HCT116 (cell line): ENCODE measurements around the gene RALGPS1.

Experiments used
- CBX3 ChIP-seq: IDR thresholded peaks from 2 replicates; pipeline ENCODE4 v1.6.1; 2012; ENCODE audit warnings: low read depth
- CEBPB ChIP-seq: IDR thresholded peaks from 2 replicates; pipeline ENCODE4 v1.6.1; 2012; ENCODE audit warnings: low read depth
- CTCF ChIP-seq, 3 experiments: fragments of 200-600 bp in 1 of 3; sonication (generic) in 1 of 3; IDR thresholded peaks in 2 of 3; conservative IDR thresholded peaks in 1 of 3; 2 replicates each; pipeline ENCODE4 v1.5.1; 2012 to 2017; ENCODE audit warnings: low read depth in 2 of 3, low read length in 2 of 3, antibody characterized with exemption in 1 of 3, borderline replicate concordance in 1 of 3, control low read depth in 1 of 3, mild to moderate bottlenecking in 1 of 3, mixed read lengths in 1 of 3, mixed run types in 1 of 3, moderate library complexity in 1 of 3; ENCODE audit not compliant: insufficient read depth in 1 of 3
- EGR1 ChIP-seq: IDR thresholded peaks from 2 replicates; pipeline ENCODE4 v1.6.1; 2012; ENCODE audit warnings: low read depth
- EZH2 ChIP-seq: fragments of 200-600 bp; sonication (generic); IDR thresholded peaks from 2 replicates; pipeline ENCODE4 v1.6.1; 2017; ENCODE audit warnings: antibody characterized with exemption, mixed run types
- EZH2phosphoT487 ChIP-seq: fragments of 200-600 bp; IDR thresholded peaks from 2 replicates; pipeline ENCODE4 v1.6.1; 2018; ENCODE audit warnings: antibody characterized with exemption, borderline replicate concordance
- JUND ChIP-seq: IDR thresholded peaks from 2 replicates; pipeline ENCODE4 v1.6.1; 2012
- MAX ChIP-seq: IDR thresholded peaks from 2 replicates; pipeline ENCODE4 v1.6.1; 2012
- POLR2A ChIP-seq: IDR thresholded peaks from 2 replicates; pipeline ENCODE4 v1.7.0; 2011; ENCODE audit warnings: borderline replicate concordance; ENCODE audit not compliant: insufficient read depth, insufficient read length; ENCODE audit errors: extremely low read depth
- POLR2AphosphoS5 ChIP-seq: IDR thresholded peaks from 2 replicates; pipeline ENCODE4 v1.6.1; 2011; ENCODE audit warnings: mild to moderate bottlenecking, low read depth, low read length, moderate library complexity
- REST ChIP-seq: IDR thresholded peaks from 2 replicates; pipeline ENCODE4 v1.6.1; 2012; ENCODE audit warnings: low read depth
- SIN3A ChIP-seq: IDR thresholded peaks from 2 replicates; pipeline ENCODE4 v1.6.1; 2012; ENCODE audit warnings: low read depth

- TF ChIP-seq POLR2A: no peak
- no peak for TF ChIP-seq CTCF (IDR thresholded peaks at IDR 0.05 in 2 of 3, conservative IDR thresholded peaks at IDR 0.05 in 1 of 3; ENCODE audit: borderline replicate concordance in 1 of 3, insufficient read depth in 1 of 3, low read depth in 2 of 3, low read length in 2 of 3)
- TF ChIP-seq CBX3: no peak
- no peak for TF ChIP-seq JUND
- TF ChIP-seq EZH2: no peak
- TF ChIP-seq SIN3A: no peak
- no peak for TF ChIP-seq POLR2AphosphoS5
- no peak for TF ChIP-seq CEBPB
- TF ChIP-seq EZH2phosphoT487: no peak
- TF ChIP-seq REST: no peak
- TF ChIP-seq MAX: no peak
- TF ChIP-seq EGR1: no peak
Measured at GRCh38 chr9:127059765-127060361, 145.3 kb downstream of the RALGPS1 start.
